Endothelial cell of umbilical vein (primary cell): ENCODE data around the gene MYO18A. TPM values are rescaled to one million over a fixed set of nuclear protein-coding genes. Genes with fewer than 3 reads are reported as not detected.

Experiments
- BruUV-seq: library from RNA; stranded (reverse); fragments of 400-500 nt; replicated peaks from 2 replicates; lab custom pipeline; 2021; lab: Mats Ljungman, UMichigan
- CTCF ChIA-PET: fragments of 300-600, 350-600 bp; sonication (Branson Sonifier 250); formaldehyde crosslinking; loops from one replicate; lab custom pipeline; 2021; ENCODE audit warnings: antibody characterized with exemption, inconsistent platforms; lab: Charles Lee
- POLR2A ChIA-PET: fragments of 300-600, 350-600 bp; sonication (Branson Sonifier 250); formaldehyde crosslinking; loops from one replicate; lab custom pipeline; 2021; ENCODE audit warnings: antibody characterized with exemption, inconsistent platforms; lab: Charles Lee
- DNase-seq: peaks from one replicate; pipeline ENCODE4 v3.0.0-alpha.2; 2011; ENCODE audit warnings: low read depth, low spot score
- FAIRE-seq: peaks from 2 replicates; lab custom pipeline; 2011; peaks lifted over from hg19 to GRCh38; lab: Jason Lieb, UNC
- H2AFZ ChIP-seq: 2 replicates; pipeline ENCODE4 v1.6.0; 2012; ENCODE audit warnings: low read depth, low read length, control low read depth, inconsistent platforms
- H3K27ac ChIP-seq: 2 replicates; pipeline ENCODE4 v1.5.1; 2011; ENCODE audit warnings: low read depth, mild to moderate bottlenecking, control low read depth, low read length, moderate library complexity; ENCODE audit not compliant: insufficient read depth
- H3K27me3 ChIP-seq, 2 experiments: 2 replicates each; pipeline versions ENCODE4 v1.6.0 to v1.6.1; 2011; ENCODE audit warnings: low read length in 2 of 2, mixed read lengths in 1 of 2; ENCODE audit not compliant: control insufficient read depth in 2 of 2, insufficient read depth in 2 of 2
- H3K36me3 ChIP-seq, 2 experiments: 2 replicates in 1 of 2; 3 replicates in 1 of 2; pipeline ENCODE4 v1.5.1; 2011; ENCODE audit warnings: low read length in 2 of 2, mild to moderate bottlenecking in 1 of 2, moderate library complexity in 1 of 2; ENCODE audit not compliant: control insufficient read depth in 2 of 2, insufficient read depth in 2 of 2; ENCODE audit errors: extremely low read depth in 1 of 2
- H3K4me1 ChIP-seq: 3 replicates; pipeline ENCODE4 v1.5.1; 2011; ENCODE audit warnings: mild to moderate bottlenecking, low read length; ENCODE audit not compliant: control insufficient read depth, insufficient read depth; ENCODE audit errors: extremely low read depth
- H3K4me2 ChIP-seq: 2 replicates; pipeline ENCODE4 v1.6.1; 2011; ENCODE audit warnings: low read length, control low read depth, mixed read lengths; ENCODE audit not compliant: insufficient read depth
- H3K4me3 ChIP-seq, 3 experiments: fragments of 200-600 bp in 1 of 3; sonication (generic), shearing (Covaris generic) in 1 of 3; replicated peaks in 1 of 3; 2 replicates each; pipeline ENCODE4 v1.5.1; 2011 to 2016; ENCODE audit warnings: control low read depth in 3 of 3, low read length in 3 of 3, mild to moderate bottlenecking in 2 of 3, inconsistent platforms in 1 of 3, low read depth in 1 of 3, moderate library complexity in 1 of 3; ENCODE audit not compliant: insufficient read depth in 1 of 3
- H3K79me2 ChIP-seq: 2 replicates; pipeline ENCODE4 v1.6.0; 2012; ENCODE audit warnings: low read length, inconsistent platforms; ENCODE audit not compliant: control insufficient read depth, insufficient read depth
- H3K9ac ChIP-seq: replicated peaks from 2 replicates; pipeline ENCODE3; 2011; ENCODE audit warnings: low read length, control low read depth; ENCODE audit not compliant: insufficient read depth; ENCODE audit errors: extremely low read depth
- H3K9me1 ChIP-seq: replicated peaks from 3 replicates; pipeline ENCODE4 v1.6.0; 2011; ENCODE audit warnings: mild to moderate bottlenecking, low read length; ENCODE audit not compliant: control insufficient read depth, insufficient read depth; ENCODE audit errors: extremely low read depth
- H3K9me3 ChIP-seq: replicated peaks from 2 replicates; pipeline ENCODE4 v1.5.1; 2012; ENCODE audit warnings: low read length, inconsistent platforms; ENCODE audit not compliant: control insufficient read depth, insufficient read depth
- H4K20me1 ChIP-seq: replicated peaks from 2 replicates; pipeline ENCODE3; 2011; ENCODE audit warnings: mild to moderate bottlenecking, low read length; ENCODE audit not compliant: control insufficient read depth, insufficient read depth; ENCODE audit errors: extremely low read depth
- EZH2 ChIP-seq: IDR thresholded peaks from 2 replicates; pipeline ENCODE4 v1.6.1; 2012; ENCODE audit warnings: borderline replicate concordance, low read depth, mild to moderate bottlenecking, moderate library complexity, low read length, inconsistent platforms; ENCODE audit not compliant: severe bottlenecking
- FOS ChIP-seq: IDR thresholded peaks from 2 replicates; pipeline ENCODE4 v1.6.1; 2011; ENCODE audit warnings: mild to moderate bottlenecking, low read length, moderate library complexity, borderline replicate concordance; ENCODE audit not compliant: insufficient read depth
- GATA2 ChIP-seq: IDR thresholded peaks from 2 replicates; pipeline ENCODE4 v1.7.0; 2011; ENCODE audit warnings: low read depth, mild to moderate bottlenecking, moderate library complexity, mixed read lengths, low read length; ENCODE audit not compliant: insufficient read length, insufficient read depth
- JUN ChIP-seq: IDR thresholded peaks from 2 replicates; pipeline ENCODE4 v1.6.1; 2011; ENCODE audit warnings: borderline replicate concordance, low read depth; ENCODE audit not compliant: insufficient read length, insufficient read depth
- MYC ChIP-seq: IDR thresholded peaks from one replicate; pipeline ENCODE4 v1.6.1; 2011; ENCODE audit warnings: mild to moderate bottlenecking, low read depth, low read length
- POLR2A ChIP-seq: IDR thresholded peaks from 2 replicates; pipeline ENCODE4 v1.6.1; 2012; ENCODE audit warnings: low read depth, mild to moderate bottlenecking, control low read depth, low read length
- POLR2AphosphoS5 ChIP-seq: IDR thresholded peaks from 2 replicates; pipeline ENCODE4 v1.6.1; 2012; ENCODE audit warnings: low read depth, mild to moderate bottlenecking, control low read depth, low read length, moderate library complexity; ENCODE audit not compliant: insufficient read depth
- dilution Hi-C: fragments of 300-500 bp; cut with MboI; formaldehyde crosslinking; loops from one replicate; pipeline ENCODE4 v1.15.0; 2019; ENCODE audit warnings: low sequenced_read_pairs; ENCODE audit not compliant: extremely low pct_ligation_motif_present
- intact Hi-C: fragments of 100-400 bp; cut with micrococcal nuclease; formaldehyde crosslinking; loops from one replicate; pipeline ENCODE4 v1.10.0; 2022
- polyA plus RNA-seq, 4 experiments: library from polyadenylated mRNA; depleted of rRNA in 3 of 4; stranded (reverse) in 3 of 4; unstranded in 1 of 4; fragments of >200 nt; gene quantifications; 2 replicates each; pipeline versions ENCODE4 v1.2.1 to v1.2.3, GENCODE V29; 2011 to 2012; ENCODE audit warnings: missing spikeins in 1 of 4
- total RNA-seq: library from RNA; stranded (reverse); gene quantifications from 2 replicates; pipeline ENCODE4 v1.2.3, GENCODE V29; 2021
- TF ChIP-seq, protein P1 (sequence below), 2 donors: IDR thresholded peaks; 1 replicate in 1 of 2; 2 replicates in 1 of 2; pipeline ENCODE4 v1.5.1; 2011; ENCODE audit warnings: low read length in 2 of 2, mild to moderate bottlenecking in 2 of 2, moderate library complexity in 2 of 2, control low read depth in 1 of 2, inconsistent platforms in 1 of 2, low read depth in 1 of 2; ENCODE audit not compliant: insufficient read depth in 1 of 2; ENCODE audit errors: extremely low read depth in 1 of 2
- TF ChIP-seq, protein P2 (sequence below): IDR thresholded peaks from 2 replicates; pipeline ENCODE4 v1.6.1; 2011; ENCODE audit not compliant: insufficient read depth, insufficient read length

The MYO18A gene
- total and polyA plus RNA-seq, 2 donors (not counting 3 experiments of a cell fraction or from before 2014, with no cell fraction given): 3.9 to 28.3 TPM

DNA sequence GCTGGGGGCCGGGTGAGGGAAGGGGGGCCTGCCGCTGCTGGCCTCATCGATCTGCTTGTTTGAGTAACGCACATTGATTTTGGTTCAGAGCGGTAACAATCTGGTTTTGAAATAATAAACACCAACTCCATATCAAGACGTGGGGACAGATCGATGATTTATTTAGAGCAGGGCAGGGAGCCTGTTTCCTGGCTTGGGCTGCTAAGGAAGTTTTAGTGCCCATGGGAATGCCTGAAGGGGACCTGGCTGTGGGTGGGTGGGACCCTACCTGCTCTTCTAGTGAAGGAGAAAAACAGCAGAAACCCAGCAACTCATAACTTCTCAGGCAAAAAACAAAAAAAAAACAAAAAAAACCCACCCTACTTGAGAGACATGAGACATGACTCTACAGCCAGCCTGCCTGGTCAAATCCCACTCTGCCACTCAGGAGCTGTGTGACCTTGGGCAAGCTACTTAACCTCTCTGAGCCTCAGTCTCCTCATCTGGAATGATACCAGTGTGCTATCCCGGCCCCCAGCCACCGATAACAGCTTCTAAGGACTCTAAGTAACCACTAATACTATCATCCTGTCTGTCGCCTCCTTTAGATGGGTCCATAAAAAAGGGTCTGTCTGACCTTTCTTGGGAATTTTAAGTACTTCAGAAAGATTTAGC is 71.2 kb downstream of the MYO18A start:
- BruUV-seq: no TSS peak
- dilution Hi-C loops: no loop called here
- intact Hi-C loops: no loop called here

More for the DNA sequence above, 71.2 kb downstream of the MYO18A start:
- H3K9ac ChIP-seq: no peak overlapping the region
- no peaks in the 10 kb centered on the region for H3K9me3 ChIP-seq
- H3K27ac ChIP-seq: no peak overlapping the region
- FAIRE-seq: no peak
- TF ChIP-seq EZH2: no peak
- no peak for TF ChIP-seq FOS
- TF ChIP-seq, protein P1, sequence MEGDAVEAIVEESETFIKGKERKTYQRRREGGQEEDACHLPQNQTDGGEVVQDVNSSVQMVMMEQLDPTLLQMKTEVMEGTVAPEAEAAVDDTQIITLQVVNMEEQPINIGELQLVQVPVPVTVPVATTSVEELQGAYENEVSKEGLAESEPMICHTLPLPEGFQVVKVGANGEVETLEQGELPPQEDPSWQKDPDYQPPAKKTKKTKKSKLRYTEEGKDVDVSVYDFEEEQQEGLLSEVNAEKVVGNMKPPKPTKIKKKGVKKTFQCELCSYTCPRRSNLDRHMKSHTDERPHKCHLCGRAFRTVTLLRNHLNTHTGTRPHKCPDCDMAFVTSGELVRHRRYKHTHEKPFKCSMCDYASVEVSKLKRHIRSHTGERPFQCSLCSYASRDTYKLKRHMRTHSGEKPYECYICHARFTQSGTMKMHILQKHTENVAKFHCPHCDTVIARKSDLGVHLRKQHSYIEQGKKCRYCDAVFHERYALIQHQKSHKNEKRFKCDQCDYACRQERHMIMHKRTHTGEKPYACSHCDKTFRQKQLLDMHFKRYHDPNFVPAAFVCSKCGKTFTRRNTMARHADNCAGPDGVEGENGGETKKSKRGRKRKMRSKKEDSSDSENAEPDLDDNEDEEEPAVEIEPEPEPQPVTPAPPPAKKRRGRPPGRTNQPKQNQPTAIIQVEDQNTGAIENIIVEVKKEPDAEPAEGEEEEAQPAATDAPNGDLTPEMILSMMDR (IDR thresholded peaks at IDR 0.05; ENCODE audit: extremely low read depth in 1 of 2, insufficient read depth in 1 of 2, low read depth in 1 of 2, low read length in 2 of 2): no peak
- TF ChIP-seq POLR2A: no peak
- TF ChIP-seq, protein P2, sequence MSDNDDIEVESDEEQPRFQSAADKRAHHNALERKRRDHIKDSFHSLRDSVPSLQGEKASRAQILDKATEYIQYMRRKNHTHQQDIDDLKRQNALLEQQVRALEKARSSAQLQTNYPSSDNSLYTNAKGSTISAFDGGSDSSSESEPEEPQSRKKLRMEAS: no peak
- TF ChIP-seq GATA2: no peak
- no peak for TF ChIP-seq POLR2AphosphoS5
- TF ChIP-seq MYC: no peak
- TF ChIP-seq JUN: no peak
- ChIA-PET CTCF (interaction anchor here (2.0 to 15.8 kb wide), 6 partner anchors 8 to 382 kb away, joined by 5 to 1079 read pairs (median 8); no protein-coding TSS in a partner anchor), POLR2A (no interaction called here)
- H3K36me3 ChIP-seq: peaks cover 0 to 11% of the 10 kb centered on the region in 2 experiments
- H3K9me1 ChIP-seq: no peaks in the 10 kb centered on the region
- H2AFZ ChIP-seq: no peak overlapping the region
- H3K4me2 ChIP-seq: no peak overlapping the region
- peaks cover 3% of the 10 kb centered on the region for H3K4me1 ChIP-seq
- DNase-seq: no peak
- H3K4me3 ChIP-seq: no peak overlapping the region
- H3K79me2 ChIP-seq: no peaks in the 10 kb centered on the region
- H3K27me3 ChIP-seq: no peaks in the 10 kb centered on the region
- no peaks in the 10 kb centered on the region for H4K20me1 ChIP-seq
